HCT116 (cell line): Measurements from ENCODE around the gene NAXE. TPM values are rescaled to one million over a fixed set of nuclear protein-coding genes. Genes with fewer than 3 reads are reported as not detected.

Source experiments
- ATAC-seq: fragments of 200-7000 bp; cut with Tn5 transposase; 2 replicates; pipeline ENCODE4 v1.9.1; 2020; ENCODE audit warnings: mild to moderate bottlenecking, moderate library complexity
- BruUV-seq: library from RNA; stranded (reverse); fragments of 400-500 nt; replicated peaks from 2 replicates; lab custom pipeline; 2021; lab: Mats Ljungman, UMichigan
- CTCF ChIA-PET: fragments of 300-600 bp; sonication (Branson Sonifier 250); formaldehyde crosslinking; loops from one replicate; lab custom pipeline; 2021; ENCODE audit warnings: antibody characterized with exemption; lab: Charles Lee
- POLR2A ChIA-PET: fragments of 300-600, 350-600 bp; sonication (Branson Sonifier 250); formaldehyde crosslinking; loops from one replicate; lab custom pipeline; 2021; ENCODE audit warnings: antibody characterized with exemption; lab: Charles Lee
- RAD21 ChIA-PET, 2 experiments: fragments of 300-600 bp; sonication (Branson Sonifier 250); formaldehyde crosslinking; loops; one replicate each; lab custom pipeline; 2023; ENCODE audit warnings: low total read pairs in 2 of 2; ENCODE audit not compliant: uncharacterized antibody in 2 of 2, unreplicated experiment in 2 of 2, low non-redundant PET in 1 of 2; lab: Charles Lee
- DNase-seq: peaks from one replicate; pipeline ENCODE4 v3.0.0-alpha.2; 2010; ENCODE audit warnings: low read depth, low spot score
- H2AFZ ChIP-seq: fragments of 200-600 bp; shearing (Covaris generic), sonication (generic); 2 replicates; pipeline ENCODE4 v1.6.1; 2017; ENCODE audit warnings: low read depth, mixed run types, mixed read lengths, antibody characterized with exemption, low read length; ENCODE audit not compliant: poor library complexity, severe bottlenecking
- H3K27ac ChIP-seq: 2 replicates; pipeline ENCODE4 v1.5.1; 2012; ENCODE audit warnings: low read depth, low read length
- H3K27me3 ChIP-seq: fragments of 200-600 bp; sonication (generic); 2 replicates; pipeline ENCODE4 v1.6.1; 2016; ENCODE audit warnings: mixed run types, low read length, mixed read lengths; ENCODE audit not compliant: insufficient read depth
- H3K36me3 ChIP-seq, 2 experiments: fragments of 200-500 bp in 1 of 2; fragments of 200-600 bp in 1 of 2; sonication (Bioruptor generic) in 1 of 2; sonication (generic) in 1 of 2; 2 replicates each; pipeline versions ENCODE4 v1.5.1 to v1.6.1; 2014 to 2016; ENCODE audit warnings: low read length in 2 of 2, inconsistent platforms in 1 of 2, mixed read lengths in 1 of 2, mixed run types in 1 of 2; ENCODE audit not compliant: insufficient read depth in 2 of 2, control insufficient read depth in 1 of 2
- H3K4me1 ChIP-seq, 2 experiments: fragments of 200-600 bp in 1 of 2; sonication (generic) in 1 of 2; 2 replicates each; pipeline versions ENCODE4 v1.5.1 to v1.6.1; 2012 to 2017; ENCODE audit warnings: low read length in 2 of 2, inconsistent platforms in 1 of 2, mild to moderate bottlenecking in 1 of 2, mixed read lengths in 1 of 2, mixed run types in 1 of 2, moderate library complexity in 1 of 2; ENCODE audit not compliant: insufficient read depth in 2 of 2, control insufficient read depth in 1 of 2
- H3K4me2 ChIP-seq: fragments of 200-600 bp; sonication (generic); 2 replicates; pipeline ENCODE4 v1.6.1; 2017; ENCODE audit warnings: mixed run types, low read length, mixed read lengths
- H3K4me3 ChIP-seq, 2 experiments: fragments of 200-600 bp in 1 of 2; sonication (generic) in 1 of 2; replicated peaks in 1 of 2; 2 replicates each; pipeline ENCODE4 v1.5.1; 2011 to 2016; ENCODE audit warnings: low read length in 2 of 2, control low read depth in 1 of 2, low read depth in 1 of 2, mild to moderate bottlenecking in 1 of 2, mixed read lengths in 1 of 2, mixed run types in 1 of 2
- H3K79me2 ChIP-seq: fragments of 200-600 bp; sonication (generic); 2 replicates; pipeline ENCODE4 v1.6.1; 2017; ENCODE audit warnings: mild to moderate bottlenecking, mixed run types, low read length, moderate library complexity, mixed read lengths; ENCODE audit not compliant: insufficient read depth
- H3K9ac ChIP-seq: fragments of 200-600 bp; sonication (generic); 2 replicates; pipeline ENCODE4 v1.6.1; 2016; ENCODE audit warnings: low read length, mixed read lengths
- H3K9me2 ChIP-seq: fragments of 200-600 bp; sonication (generic), shearing (Covaris generic); 2 replicates; pipeline ENCODE4 v1.6.1; 2017; ENCODE audit warnings: mixed run types, mild to moderate bottlenecking, moderate library complexity; ENCODE audit not compliant: insufficient read depth
- H3K9me3 ChIP-seq, 2 experiments: fragments of 200-500 bp in 1 of 2; fragments of 200-600 bp in 1 of 2; sonication (Bioruptor generic) in 1 of 2; sonication (generic) in 1 of 2; 2 replicates each; pipeline ENCODE4 v1.6.1; 2014 to 2017; ENCODE audit warnings: low read length in 2 of 2, mixed read lengths in 2 of 2, inconsistent platforms in 1 of 2, low read depth in 1 of 2, mild to moderate bottlenecking in 1 of 2, mixed run types in 1 of 2, moderate library complexity in 1 of 2; ENCODE audit not compliant: control insufficient read depth in 1 of 2, insufficient read depth in 1 of 2
- H4K20me1 ChIP-seq: fragments of 200-600 bp; sonication (generic), shearing (Covaris generic); 2 replicates; pipeline ENCODE4 v1.6.1; 2017; ENCODE audit warnings: mixed run types, mild to moderate bottlenecking, moderate library complexity; ENCODE audit not compliant: insufficient read depth
- ELF1 ChIP-seq: IDR thresholded peaks from 2 replicates; pipeline ENCODE4 v1.6.1; 2012; ENCODE audit warnings: low read depth, borderline replicate concordance
- EZH2 ChIP-seq: fragments of 200-600 bp; sonication (generic); IDR thresholded peaks from 2 replicates; pipeline ENCODE4 v1.6.1; 2017; ENCODE audit warnings: antibody characterized with exemption, mixed run types
- EZH2phosphoT487 ChIP-seq: fragments of 200-600 bp; IDR thresholded peaks from 2 replicates; pipeline ENCODE4 v1.6.1; 2018; ENCODE audit warnings: antibody characterized with exemption, borderline replicate concordance
- FOSL1 ChIP-seq: IDR thresholded peaks from 2 replicates; pipeline ENCODE4 v1.6.1; 2012; ENCODE audit warnings: low read depth
- JUND ChIP-seq: IDR thresholded peaks from 2 replicates; pipeline ENCODE4 v1.6.1; 2012
- POLR2A ChIP-seq: IDR thresholded peaks from 2 replicates; pipeline ENCODE4 v1.7.0; 2011; ENCODE audit warnings: borderline replicate concordance; ENCODE audit not compliant: insufficient read depth, insufficient read length; ENCODE audit errors: extremely low read depth
- RAD21 ChIP-seq: IDR thresholded peaks from 2 replicates; pipeline ENCODE4 v1.6.1; 2012; ENCODE audit warnings: low read depth, mild to moderate bottlenecking
- SP1 ChIP-seq: IDR thresholded peaks from 2 replicates; pipeline ENCODE4 v1.6.1; 2012; ENCODE audit warnings: low read depth
- ZFX ChIP-seq: fragments of 450-650 bp; IDR thresholded peaks from 2 replicates; pipeline ENCODE4 v1.6.1; 2017
- ZNF274 ChIP-seq: fragments of 200-500 bp; sonication (Bioruptor generic); IDR thresholded peaks from 2 replicates; pipeline ENCODE4 v1.6.1; 2014; ENCODE audit warnings: mild to moderate bottlenecking, low read depth, low read length, inconsistent platforms
- intact Hi-C: fragments of 100-400 bp; cut with micrococcal nuclease; formaldehyde crosslinking; loops from 2 replicates; pipeline ENCODE4 v1.10.0; 2022
- total RNA-seq: library from RNA; stranded (reverse); gene quantifications from one replicate; pipeline ENCODE4 v1.2.1, GENCODE V29; 2021; ENCODE audit not compliant: unreplicated experiment
- TF ChIP-seq, protein P1 (sequence below), 3 experiments: fragments of 200-600 bp in 1 of 3; sonication (generic) in 1 of 3; IDR thresholded peaks in 2 of 3; conservative IDR thresholded peaks in 1 of 3; 2 replicates each; pipeline ENCODE4 v1.5.1; 2012 to 2017; ENCODE audit warnings: low read depth in 2 of 3, low read length in 2 of 3, antibody characterized with exemption in 1 of 3, borderline replicate concordance in 1 of 3, control low read depth in 1 of 3, mild to moderate bottlenecking in 1 of 3, mixed read lengths in 1 of 3, mixed run types in 1 of 3, moderate library complexity in 1 of 3; ENCODE audit not compliant: insufficient read depth in 1 of 3

NAXE gene
- total RNA-seq, 1 experiment from 2014 or later, result 139 TPM

DNA sequence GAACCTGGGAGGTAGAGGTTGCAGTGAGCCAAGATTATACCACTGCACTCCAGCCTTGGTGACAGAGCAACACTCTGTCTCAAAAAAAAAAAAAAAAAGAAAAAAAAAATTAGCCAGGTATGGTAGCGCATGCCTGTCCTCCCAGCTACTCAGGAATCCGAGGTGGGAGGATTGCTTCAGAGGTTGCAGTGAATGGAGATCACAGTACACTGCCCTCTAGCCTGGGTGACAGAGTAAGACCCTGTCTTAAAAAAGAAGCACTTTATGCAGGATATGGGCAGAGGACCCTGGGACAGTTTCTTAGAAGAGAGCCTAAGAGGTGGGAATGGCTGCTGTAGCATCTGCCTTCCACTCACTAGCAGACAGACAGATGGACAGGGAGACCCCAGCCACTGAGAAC is 42.2 kb upstream of the NAXE start:
- Histone ChIP-seq H4K20me1 (no peaks in the 10 kb centered on the region), H3K79me2 (no peaks in the 10 kb centered on the region), H3K27me3 (no peaks in the 10 kb centered on the region), H3K9me3 (no peaks in the 10 kb centered on the region), H2AFZ (no peak overlapping the region), H3K9ac (no peak overlapping the region), H3K27ac (no peak overlapping the region), H3K4me1 (peaks cover 0 to 17% of the 10 kb centered on the region in 2 experiments; a peak in 2 of 4 replicates), H3K4me3 (no peak overlapping the region), H3K36me3 (peaks cover 10 to 13% of the 10 kb centered on the region in 2 experiments; a peak in 3 of 4 replicates), H3K9me2 (no peaks in the 10 kb centered on the region), H3K4me2 (no peak overlapping the region)
- ATAC-seq, result no peak
- no TSS peak for BruUV-seq
- CTCF ChIA-PET, result no interaction called here
- DNase-seq, result no peak
- intact Hi-C loops, result no loop called here
- RAD21 ChIA-PET, result no interaction called here
- POLR2A ChIA-PET, result no interaction called here
- no peak for TF ChIP-seq ZFX
- no peak for TF ChIP-seq JUND

GRCh38 chr1:156549831-156550230 is 41.7 kb upstream of the NAXE start:
- no peaks in the 10 kb centered on the region for H3K27me3 ChIP-seq
- intact Hi-C loops, result loop anchor here (5.0 kb wide), 1 partner anchor 38 kb away; no protein-coding TSS in a partner anchor
- ChIA-PET POLR2A (no interaction called here), RAD21 (no interaction called here), CTCF (no interaction called here)
- H2AFZ ChIP-seq, result no peak overlapping the region
- no peaks in the 10 kb centered on the region for H3K9me3 ChIP-seq
- H3K79me2 ChIP-seq, result no peaks in the 10 kb centered on the region
- DNase-seq, result no peak
- peaks cover 0 to 17% of the 10 kb centered on the region in 2 experiments; a peak in 2 of 4 replicates for H3K4me1 ChIP-seq
- H3K36me3 ChIP-seq, result peaks cover 10 to 13% of the 10 kb centered on the region in 2 experiments; a peak in 3 of 4 replicates
- no peak overlapping the region for H3K4me2 ChIP-seq
- BruUV-seq, result no TSS peak
- ATAC-seq, result no peak
- no peaks in the 10 kb centered on the region for H4K20me1 ChIP-seq
- no peak overlapping the region for H3K27ac ChIP-seq
- H3K4me3 ChIP-seq, result no peak overlapping the region
- no peak overlapping the region for H3K9ac ChIP-seq
- TF ChIP-seq SP1 (no peak), FOSL1 (no peak), ELF1 (no peak), ZFX (no peak), POLR2A (no peak), EZH2phosphoT487 (no peak), RAD21 (no peak), EZH2 (no peak), ZNF274 (no peak), JUND (no peak)
- TF ChIP-seq, protein P1, sequence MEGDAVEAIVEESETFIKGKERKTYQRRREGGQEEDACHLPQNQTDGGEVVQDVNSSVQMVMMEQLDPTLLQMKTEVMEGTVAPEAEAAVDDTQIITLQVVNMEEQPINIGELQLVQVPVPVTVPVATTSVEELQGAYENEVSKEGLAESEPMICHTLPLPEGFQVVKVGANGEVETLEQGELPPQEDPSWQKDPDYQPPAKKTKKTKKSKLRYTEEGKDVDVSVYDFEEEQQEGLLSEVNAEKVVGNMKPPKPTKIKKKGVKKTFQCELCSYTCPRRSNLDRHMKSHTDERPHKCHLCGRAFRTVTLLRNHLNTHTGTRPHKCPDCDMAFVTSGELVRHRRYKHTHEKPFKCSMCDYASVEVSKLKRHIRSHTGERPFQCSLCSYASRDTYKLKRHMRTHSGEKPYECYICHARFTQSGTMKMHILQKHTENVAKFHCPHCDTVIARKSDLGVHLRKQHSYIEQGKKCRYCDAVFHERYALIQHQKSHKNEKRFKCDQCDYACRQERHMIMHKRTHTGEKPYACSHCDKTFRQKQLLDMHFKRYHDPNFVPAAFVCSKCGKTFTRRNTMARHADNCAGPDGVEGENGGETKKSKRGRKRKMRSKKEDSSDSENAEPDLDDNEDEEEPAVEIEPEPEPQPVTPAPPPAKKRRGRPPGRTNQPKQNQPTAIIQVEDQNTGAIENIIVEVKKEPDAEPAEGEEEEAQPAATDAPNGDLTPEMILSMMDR (IDR thresholded peaks at IDR 0.05 in 2 of 3, conservative IDR thresholded peaks at IDR 0.05 in 1 of 3; ENCODE audit: borderline replicate concordance in 1 of 3, insufficient read depth in 1 of 3, low read depth in 2 of 3, low read length in 2 of 3), result no peak
- H3K9me2 ChIP-seq, result no peaks in the 10 kb centered on the region
